HG03354 (cell line): ENCODE data around the gene PCDHB13.

ENCODE experiments used
- ATAC-seq: cut with Tn5 transposase; IDR thresholded peaks from one replicate; pipeline ENCODE4 v1.9.1; 2021; ENCODE audit warnings: mild to moderate bottlenecking; ENCODE audit not compliant: unreplicated experiment, poor library complexity, severe bottlenecking

Gene PCDHB13

DNA sequence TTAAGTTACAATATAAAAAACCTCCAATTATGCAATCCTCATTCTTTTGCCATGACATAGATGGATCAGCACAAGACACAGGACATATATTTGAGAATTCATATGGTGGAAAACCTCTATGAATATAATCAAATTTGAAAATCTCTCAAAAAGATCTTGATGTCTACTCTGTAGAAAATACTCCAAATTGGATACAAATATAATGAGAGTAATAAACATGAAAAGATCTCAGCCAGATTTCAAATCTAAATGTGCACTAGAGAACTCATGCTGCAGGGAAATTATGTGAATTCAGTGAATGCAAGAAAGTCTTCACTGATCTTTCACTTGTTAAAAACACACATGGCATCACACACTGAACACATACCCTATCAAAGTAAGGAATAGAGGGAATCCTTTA is 45.2 kb downstream of the PCDHB13 start:
- ATAC-seq, result no peak

DNA sequence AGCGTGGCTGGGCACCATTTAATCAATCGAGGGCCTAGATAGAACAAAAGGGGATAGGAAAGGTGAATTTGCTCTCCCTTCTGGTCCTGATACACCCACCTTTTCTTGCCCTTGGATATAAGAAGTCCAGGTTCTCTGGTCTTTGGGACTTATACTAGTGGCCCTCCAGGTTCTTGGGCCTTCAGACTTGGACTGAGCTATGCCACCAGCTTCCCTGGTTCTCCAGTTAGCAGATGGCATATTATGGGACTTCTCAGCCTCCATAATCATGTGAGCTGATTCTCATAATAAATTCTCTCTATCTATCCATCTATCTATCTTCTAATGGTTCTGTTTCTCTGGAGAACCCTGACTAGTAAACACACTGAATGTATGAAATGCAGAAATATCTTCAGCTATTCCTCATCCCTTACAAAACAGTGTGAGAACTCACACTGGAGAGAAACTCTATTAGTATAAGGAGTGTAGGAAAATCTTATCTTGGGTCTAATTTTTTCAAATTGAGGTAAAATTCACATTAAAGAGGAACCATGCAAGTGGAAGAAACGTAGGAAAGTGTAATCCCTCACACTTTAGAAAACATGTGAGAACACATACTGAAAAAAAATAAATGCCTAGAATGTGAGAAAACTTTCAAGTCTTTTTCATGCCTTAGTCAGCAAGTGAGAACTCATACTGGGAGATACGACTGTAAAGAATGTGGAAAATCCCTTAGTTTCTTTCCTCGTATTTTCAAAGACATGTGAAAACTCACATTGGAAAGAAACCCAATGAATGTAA is 46.9 kb downstream of the PCDHB13 start:
- ATAC-seq, result no peak

DNA sequence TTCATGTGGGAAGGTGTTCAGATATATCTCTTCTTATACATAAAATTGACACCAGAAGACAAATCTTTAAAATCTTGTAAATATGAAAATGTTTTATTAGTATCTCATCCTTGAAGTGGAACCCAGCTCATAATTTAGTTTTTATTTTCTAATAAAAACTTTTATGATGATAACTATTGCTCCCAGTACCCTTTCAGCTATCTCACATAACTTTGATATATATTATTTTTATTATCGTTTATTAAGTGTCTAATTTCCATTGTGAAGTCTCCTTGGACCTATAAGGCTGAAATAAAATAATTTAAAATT is 47.5 kb downstream of the PCDHB13 start:
- no peak for ATAC-seq
